GM12865 (cell line): ENCODE measurements around the gene TMEM178A.

Source experiments
- DNase-seq: peaks from one replicate; pipeline ENCODE4 v3.0.0; 2010; ENCODE audit warnings: low read depth
- H3K4me3 ChIP-seq: 2 replicates; pipeline ENCODE4 v1.5.1; 2011; ENCODE audit warnings: mild to moderate bottlenecking, low read depth, low read length, control low read depth
- CTCF ChIP-seq: IDR thresholded peaks from 2 replicates; pipeline ENCODE4 v1.5.1; 2011; ENCODE audit warnings: low read length, control low read depth, low read depth, inconsistent platforms; ENCODE audit not compliant: insufficient read depth; ENCODE audit errors: missing control alignments

The TMEM178A gene

GRCh38 chr2:39676342-39676741 is 10.6 kb downstream of the TMEM178A start:
- DNase-seq = no peak
- no peak overlapping the region for H3K4me3 ChIP-seq
- no peak for TF ChIP-seq CTCF

- H3K4me3 ChIP-seq = no peak overlapping the region
These were observed 12.5 kb downstream of the TMEM178A start for GRCh38 chr2:39678170-39678569.

GRCh38 chr2:39679805-39680204 is 14.1 kb downstream of the TMEM178A start:
- no peak for TF ChIP-seq CTCF
- H3K4me3 ChIP-seq = no peak overlapping the region
- DNase-seq = no peak

More at GRCh38 chr2:39678170-39678569, 12.5 kb downstream of the TMEM178A start:
- no peak for TF ChIP-seq CTCF
- no peak for DNase-seq

GRCh38 chr2:39682066-39682692 is 16.5 kb downstream of the TMEM178A start:
- no peak overlapping the region for H3K4me3 ChIP-seq
- TF ChIP-seq CTCF = no peak

GRCh38 chr2:39683022-39683699 is 17.4 kb downstream of the TMEM178A start:
- DNase-seq = no peak
- no peak for TF ChIP-seq CTCF
- no peak overlapping the region for H3K4me3 ChIP-seq

More at GRCh38 chr2:39682066-39682692, 16.5 kb downstream of the TMEM178A start:
- no peak for DNase-seq

- H3K4me3 ChIP-seq = no peak overlapping the region
- no peak for DNase-seq
- TF ChIP-seq CTCF = no peak
These were observed 18.7 kb downstream of the TMEM178A start for GRCh38 chr2:39684464-39684863.

- DNase-seq = no peak
- TF ChIP-seq CTCF = no peak
These were observed 19.4 kb downstream of the TMEM178A start for GRCh38 chr2:39685126-39685525.

More at GRCh38 chr2:39685126-39685525, 19.4 kb downstream of the TMEM178A start:
- no peak overlapping the region for H3K4me3 ChIP-seq
